Measurements from ENCODE around the gene IPO13.

Gene IPO13

GRCh38 chr1:43985984-43986595 is 39.3 kb downstream of the IPO13 start:
- CTCF ChIA-PET: interaction anchor here (1.3 kb wide), 1 partner anchor 13 kb away, joined by 3 read pairs; no protein-coding TSS in a partner anchor
- Mint-ChIP-seq H3K27me3 (peaks cover 5% of the 10 kb centered on the region), H3K9me3 (no peaks in the 10 kb centered on the region), H3K36me3 (no peaks in the 10 kb centered on the region), H3K4me3 (no peak overlapping the region), H3K27ac (no peak overlapping the region), H3K4me1 (peaks cover 3% of the 10 kb centered on the region)
- no peak for DNase-seq

GRCh38 chr1:43986712-43987111 is 40.0 kb downstream of the IPO13 start:
- H3K9me3 Mint-ChIP-seq: no peaks in the 10 kb centered on the region
- CTCF ChIA-PET: interaction anchor here (0.7 to 1.4 kb wide), 4 partner anchors 12 to 224 kb away, joined by 3 to 4 read pairs (median 3); no protein-coding TSS in a partner anchor
- H3K36me3 Mint-ChIP-seq: no peaks in the 10 kb centered on the region
- peaks cover 9% of the 10 kb centered on the region for H3K4me1 Mint-ChIP-seq
- H3K4me3 Mint-ChIP-seq: no peak overlapping the region
- H3K27me3 Mint-ChIP-seq: peaks cover 11% of the 10 kb centered on the region
- H3K27ac Mint-ChIP-seq: peak overlapping the region; percentile 38
- DNase-seq: no peak

DNA sequence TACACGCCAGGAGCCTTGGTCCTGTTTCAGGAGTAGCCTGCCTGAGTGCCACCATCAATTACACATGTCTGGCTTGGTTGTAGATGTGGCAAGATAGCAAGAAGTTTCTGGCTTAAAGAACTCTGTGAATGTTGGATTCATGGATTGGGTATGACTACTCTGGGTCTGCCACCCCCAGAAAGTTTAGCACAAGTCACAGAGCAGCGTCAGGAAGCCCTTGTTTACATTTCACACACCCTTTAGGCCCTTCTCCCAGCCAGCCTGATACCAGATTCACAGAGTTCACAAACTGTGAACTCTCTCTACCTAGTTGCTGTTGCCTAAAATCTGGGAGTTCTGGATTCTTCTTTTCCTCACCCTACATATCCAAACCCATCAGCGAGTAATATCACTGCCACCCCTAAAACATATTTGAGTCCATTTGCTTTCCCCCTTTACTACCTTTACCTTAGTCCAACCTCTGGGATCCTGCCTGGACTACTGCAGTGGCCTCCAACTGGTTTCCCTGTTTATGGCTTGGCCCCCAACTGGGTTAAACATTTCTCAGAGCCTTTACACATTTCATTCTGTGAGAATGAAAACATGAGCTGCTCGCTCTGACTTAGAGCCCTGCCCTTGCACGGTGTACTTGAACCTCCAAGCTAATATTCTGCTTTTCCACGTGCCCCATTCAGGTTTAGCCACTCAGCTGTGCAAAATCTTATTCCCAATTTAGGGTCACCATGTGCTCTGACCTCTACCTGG is 40.6 kb downstream of the IPO13 start:
- DNase-seq: no peak
- Mint-ChIP-seq H3K27me3 (peaks cover 17% of the 10 kb centered on the region), H3K9me3 (no peaks in the 10 kb centered on the region), H3K4me3 (no peak overlapping the region), H3K4me1 (peaks cover 15% of the 10 kb centered on the region), H3K36me3 (no peaks in the 10 kb centered on the region), H3K27ac (no peak overlapping the region)
- CTCF ChIA-PET: interaction anchor here (0.7 to 1.4 kb wide), 4 partner anchors 11 to 224 kb away, joined by 3 to 4 read pairs (median 3); no protein-coding TSS in a partner anchor

DNA sequence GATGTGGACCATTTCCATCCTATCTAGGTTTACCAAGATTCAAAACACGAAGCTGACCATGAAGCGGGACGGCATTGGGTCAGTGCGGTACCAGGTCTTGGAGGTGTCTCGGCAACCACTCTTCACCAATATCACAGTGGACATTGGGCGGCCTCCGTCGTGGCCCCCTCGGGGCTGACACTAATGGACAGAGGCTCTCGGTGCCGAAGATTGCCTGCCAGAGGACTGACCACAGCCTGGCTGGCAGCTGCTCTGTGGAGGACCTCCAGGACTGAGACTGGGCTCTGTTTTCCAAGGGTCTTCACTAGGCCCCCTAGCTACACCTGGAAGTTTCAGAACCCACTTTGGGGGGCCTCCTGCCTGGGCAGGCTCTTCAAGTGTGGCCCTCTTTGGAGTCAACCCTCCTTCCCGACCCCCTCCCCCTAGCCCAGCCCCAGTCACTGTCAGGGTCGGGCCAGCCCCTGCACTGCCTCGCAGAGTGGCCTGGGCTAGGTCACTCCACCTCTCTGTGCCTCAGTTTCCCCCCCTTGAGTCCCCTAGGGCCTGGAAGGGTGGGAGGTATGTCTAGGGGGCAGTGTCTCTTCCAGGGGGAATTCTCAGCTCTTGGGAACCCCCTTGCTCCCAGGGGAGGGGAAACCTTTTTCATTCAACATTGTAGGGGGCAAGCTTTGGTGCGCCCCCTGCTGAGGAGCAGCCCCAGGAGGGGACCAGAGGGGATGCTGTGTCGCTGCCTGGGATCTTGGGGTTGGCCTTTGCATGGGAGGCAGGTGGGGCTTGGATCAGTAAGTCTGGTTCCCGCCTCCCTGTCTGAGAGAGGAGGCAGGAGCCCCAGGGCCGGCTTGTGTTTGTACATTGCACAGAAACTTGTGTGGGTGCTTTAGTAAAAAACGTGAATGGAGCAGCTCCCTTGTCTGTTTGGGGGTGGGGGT is 43.8 kb downstream of the IPO13 start:
- Mint-ChIP-seq H3K4me3 (peak overlapping the region; percentile 90), H3K27ac (no peak overlapping the region), H3K36me3 (no peaks in the 10 kb centered on the region), H3K9me3 (no peaks in the 10 kb centered on the region), H3K27me3 (peaks cover 24% of the 10 kb centered on the region), H3K4me1 (peaks cover 23% of the 10 kb centered on the region)
- DNase-seq: no peak
- CTCF ChIA-PET: interaction anchor here (1.0 to 1.8 kb wide), 2 partner anchors 15 kb away, joined by 3 to 5 read pairs; no protein-coding TSS in a partner anchor

GRCh38 chr1:43991200-43991475 is 44.4 kb downstream of the IPO13 start:
- Mint-ChIP-seq H3K36me3 (no peaks in the 10 kb centered on the region), H3K27ac (no peak overlapping the region), H3K9me3 (no peaks in the 10 kb centered on the region), H3K4me1 (peaks cover 23% of the 10 kb centered on the region), H3K27me3 (peaks cover 24% of the 10 kb centered on the region), H3K4me3 (peak overlapping the region; percentile 90)
- CTCF ChIA-PET: no interaction called here
- no peak for DNase-seq

GRCh38 chr1:43991476-43992231 is 44.9 kb downstream of the IPO13 start, which contains the start of gene CCDC24:
CCDC24 (plus strand) TSS chr1:43991599; CDS start chr1:43991879, 280 bp downstream.
- DNase-seq: peak; percentile 87
- Mint-ChIP-seq H3K4me1 (peaks cover 23% of the 10 kb centered on the region), H3K9me3 (no peaks in the 10 kb centered on the region), H3K27me3 (peaks cover 24% of the 10 kb centered on the region), H3K4me3 (peak within 1 kb of the TSS; percentile 90), H3K36me3 (no peaks in the 10 kb centered on the region), H3K27ac (no peak within 1 kb of the TSS)
- CTCF ChIA-PET: interaction anchor here (1.0 to 2.0 kb wide), 3 partner anchors 10 to 45 kb away, joined by 3 to 14 read pairs (median 5); no protein-coding TSS in a partner anchor

DNA sequence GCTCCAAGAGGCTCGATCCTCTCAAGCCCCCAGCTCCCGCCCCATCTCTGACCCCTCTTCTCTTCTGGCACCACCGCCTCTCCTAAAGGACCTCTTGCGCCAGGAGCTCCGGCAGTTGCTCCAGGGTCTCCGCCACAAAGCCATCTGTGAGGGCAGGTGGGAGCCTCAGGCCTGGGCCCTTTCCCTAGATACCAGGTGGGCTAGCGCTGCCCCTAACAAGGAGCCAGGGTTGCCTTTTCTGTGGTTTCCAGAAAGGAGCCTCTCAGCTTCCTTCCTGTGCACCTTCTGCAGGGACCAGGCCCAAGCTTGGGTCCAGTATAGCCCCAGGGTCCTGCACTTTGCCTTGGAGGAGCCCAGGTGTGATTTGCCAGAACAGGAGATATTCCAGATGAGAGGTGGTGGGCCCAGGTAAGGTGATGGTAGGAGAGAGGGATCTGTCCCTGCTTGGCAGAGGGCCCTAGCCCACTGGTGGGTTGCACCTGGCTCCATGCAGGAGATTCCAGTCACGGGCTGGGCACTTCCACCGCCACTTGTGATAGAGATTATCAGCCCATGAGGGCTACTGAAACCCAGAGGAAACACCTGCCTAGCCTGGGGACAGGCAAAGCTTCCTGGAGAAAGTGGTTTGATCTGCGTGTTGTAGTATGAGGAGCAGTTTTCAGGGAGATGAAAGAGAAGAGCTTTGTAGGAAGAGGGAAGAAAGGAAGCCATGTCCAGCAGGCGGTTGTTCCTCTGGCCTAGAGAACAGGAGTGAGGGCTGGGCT is 45.7 kb downstream of the IPO13 start:
- peaks cover 23% of the 10 kb centered on the region for H3K4me1 Mint-ChIP-seq
- no peaks in the 10 kb centered on the region for H3K9me3 Mint-ChIP-seq
- H3K36me3 Mint-ChIP-seq: no peaks in the 10 kb centered on the region
- CTCF ChIA-PET: interaction anchor here (0.5 to 2.0 kb wide), 4 partner anchors 9 to 164 kb away, joined by 3 to 14 read pairs (median 4); no protein-coding TSS in a partner anchor
- no peak overlapping the region for H3K27ac Mint-ChIP-seq
- DNase-seq: no peak
- peak overlapping the region; percentile 90 for H3K4me3 Mint-ChIP-seq
- H3K27me3 Mint-ChIP-seq: peaks cover 24% of the 10 kb centered on the region

GRCh38 chr1:43993206-43993914 is 46.6 kb downstream of the IPO13 start:
- Mint-ChIP-seq H3K9me3 (no peaks in the 10 kb centered on the region), H3K27me3 (peaks cover 24% of the 10 kb centered on the region), H3K36me3 (no peaks in the 10 kb centered on the region), H3K4me3 (no peak overlapping the region), H3K27ac (no peak overlapping the region), H3K4me1 (peaks cover 23% of the 10 kb centered on the region)
- no peak for DNase-seq
- CTCF ChIA-PET: interaction anchor here (0.7 to 2.0 kb wide), 3 partner anchors 12 to 43 kb away, joined by 4 to 14 read pairs (median 5); no protein-coding TSS in a partner anchor

DNA sequence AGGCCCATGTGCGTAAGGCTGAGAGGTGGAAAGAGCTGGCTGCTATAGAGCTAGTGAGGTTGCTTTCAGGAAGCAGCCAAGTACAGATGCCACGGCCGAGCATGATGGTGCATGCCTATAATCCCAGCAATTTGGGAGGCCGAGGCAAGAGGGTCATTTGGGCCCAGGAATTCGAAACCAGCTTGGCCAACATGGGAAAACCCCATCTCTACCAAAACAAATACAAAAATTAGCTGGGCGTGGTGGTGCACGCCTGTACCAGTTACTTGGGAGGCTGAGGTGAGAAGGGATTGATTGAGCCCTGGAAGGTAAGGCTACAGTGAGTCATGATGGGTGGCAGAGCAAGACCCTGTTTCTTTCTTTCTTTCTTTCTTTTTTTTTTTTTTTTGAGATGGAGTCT is 47.3 kb downstream of the IPO13 start:
- CTCF ChIA-PET: interaction anchor here (0.7 kb wide), 2 partner anchors 11 to 23 kb away, joined by 4 read pairs; no protein-coding TSS in a partner anchor
- Mint-ChIP-seq H3K27ac (no peak overlapping the region), H3K4me1 (peaks cover 27% of the 10 kb centered on the region), H3K9me3 (no peaks in the 10 kb centered on the region), H3K36me3 (no peaks in the 10 kb centered on the region), H3K4me3 (no peak overlapping the region), H3K27me3 (peaks cover 24% of the 10 kb centered on the region)
- no peak for DNase-seq

DNA sequence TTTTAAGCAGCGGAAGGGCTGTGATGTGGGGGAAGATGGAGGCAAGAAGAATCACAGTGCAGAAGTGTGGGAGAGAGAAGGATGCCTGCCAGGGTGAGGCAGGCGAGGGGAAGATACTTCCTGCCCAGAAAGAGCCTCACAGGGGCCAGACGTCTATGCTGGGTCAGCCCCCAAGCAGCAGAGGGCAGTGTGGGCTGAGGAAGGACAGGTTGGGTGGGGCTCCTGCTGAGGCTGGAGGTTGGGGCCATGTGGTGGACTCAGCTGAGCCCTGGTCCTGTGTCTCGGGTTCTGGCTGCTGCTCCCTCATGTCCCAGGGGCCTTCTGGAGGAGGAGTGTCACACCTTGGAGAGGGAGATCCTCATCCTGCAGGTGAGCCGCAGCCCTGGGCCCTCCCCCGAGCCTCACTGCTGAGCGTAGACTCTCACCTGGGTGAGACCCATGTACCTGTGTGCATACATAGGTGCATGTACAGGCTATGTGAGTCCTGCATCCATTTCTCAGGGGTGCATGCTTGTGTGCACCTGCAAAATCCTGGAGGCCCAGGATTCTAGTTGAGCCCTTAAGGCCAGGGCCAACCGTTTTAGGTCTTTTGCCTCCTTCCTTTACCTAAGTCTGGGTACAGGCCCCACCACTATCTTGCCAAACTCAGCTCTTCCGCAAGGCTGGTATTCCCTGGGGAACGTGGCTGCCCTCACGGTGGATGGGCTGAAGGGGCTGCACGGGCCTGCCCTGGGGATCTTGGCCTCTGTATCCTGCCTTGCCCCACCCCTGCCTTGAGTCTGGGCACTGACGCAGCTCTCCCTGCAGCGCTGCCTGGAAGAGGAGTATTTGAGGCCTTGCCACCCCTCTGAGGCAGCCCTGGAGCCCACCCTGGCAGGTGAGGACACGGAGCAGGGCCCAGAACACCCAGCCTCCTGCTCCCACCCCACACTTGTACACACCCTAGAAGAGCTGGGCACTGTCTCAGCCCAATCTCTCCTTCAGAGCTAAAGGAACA is 48.3 kb downstream of the IPO13 start:
- H3K36me3 Mint-ChIP-seq: no peaks in the 10 kb centered on the region
- H3K9me3 Mint-ChIP-seq: no peaks in the 10 kb centered on the region
- CTCF ChIA-PET: interaction anchor here (0.7 kb wide), 1 partner anchor 10 kb away, joined by 4 read pairs; no protein-coding TSS in a partner anchor
- peaks cover 31% of the 10 kb centered on the region for H3K4me1 Mint-ChIP-seq
- no peak overlapping the region for H3K4me3 Mint-ChIP-seq
- no peak for DNase-seq
- peaks cover 24% of the 10 kb centered on the region for H3K27me3 Mint-ChIP-seq
- H3K27ac Mint-ChIP-seq: no peak overlapping the region

DNA sequence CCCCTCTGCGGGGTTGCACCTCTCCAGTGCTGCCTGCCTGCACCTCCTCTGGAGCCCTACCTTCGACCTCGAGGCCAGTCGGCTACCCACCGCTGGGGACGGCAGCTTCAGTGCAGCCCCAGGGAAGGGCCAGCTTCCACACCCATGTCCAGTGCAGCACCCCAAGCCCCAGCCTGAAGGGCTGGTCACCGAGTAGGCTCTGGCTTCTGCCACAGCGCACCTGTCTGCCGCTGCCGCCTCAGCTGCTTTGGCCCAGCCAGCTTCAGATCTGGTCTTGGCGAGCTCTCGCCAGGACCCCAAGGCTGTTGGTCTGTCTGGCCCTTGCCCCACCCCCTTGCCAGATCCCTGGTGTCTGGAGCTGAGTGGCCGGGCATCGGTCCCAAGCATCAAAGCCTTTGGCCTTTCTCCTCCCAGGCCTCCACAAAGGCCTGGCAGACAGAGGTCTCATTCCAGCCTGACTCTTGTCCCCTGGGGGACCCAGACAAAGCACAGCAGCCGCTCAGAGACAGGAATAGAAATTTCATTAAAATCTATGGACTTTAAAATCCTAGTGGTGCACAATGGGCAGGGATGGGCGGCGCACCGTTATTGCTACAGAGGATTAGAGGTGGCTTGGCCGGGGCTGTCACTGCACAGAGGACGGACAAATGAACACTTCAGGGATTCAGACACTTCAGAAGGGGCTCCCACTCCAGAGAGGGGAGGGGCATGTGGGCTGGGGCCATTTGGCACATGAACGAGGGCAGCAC is 49.4 kb downstream of the IPO13 start:
- no peak overlapping the region for H3K27ac Mint-ChIP-seq
- H3K4me3 Mint-ChIP-seq: no peak overlapping the region
- DNase-seq: no peak
- peaks cover 28% of the 10 kb centered on the region for H3K4me1 Mint-ChIP-seq
- peaks cover 18% of the 10 kb centered on the region for H3K27me3 Mint-ChIP-seq
- CTCF ChIA-PET: no interaction called here
- no peaks in the 10 kb centered on the region for H3K9me3 Mint-ChIP-seq
- H3K36me3 Mint-ChIP-seq: no peaks in the 10 kb centered on the region
